Measurements from ENCODE around the gene CERKL.

The CERKL gene

GRCh38 chr2:181570833-181571661, 85.9 kb downstream of the CERKL start:
- Histone ChIP-seq H3K9me3 (no peaks in the 10 kb centered on the region), H3K4me3 (ENCODE audit: low read depth, low read length) (no peak overlapping the region), H3K36me3 (no peaks in the 10 kb centered on the region), H3K4me1 (no peaks in the 10 kb centered on the region), H3K27me3 (no peaks in the 10 kb centered on the region)
- no peak for DNase-seq
- TF ChIP-seq CTCF (IDR thresholded peaks at IDR 0.05; ENCODE audit: low read depth, low read length) = no peak

DNA sequence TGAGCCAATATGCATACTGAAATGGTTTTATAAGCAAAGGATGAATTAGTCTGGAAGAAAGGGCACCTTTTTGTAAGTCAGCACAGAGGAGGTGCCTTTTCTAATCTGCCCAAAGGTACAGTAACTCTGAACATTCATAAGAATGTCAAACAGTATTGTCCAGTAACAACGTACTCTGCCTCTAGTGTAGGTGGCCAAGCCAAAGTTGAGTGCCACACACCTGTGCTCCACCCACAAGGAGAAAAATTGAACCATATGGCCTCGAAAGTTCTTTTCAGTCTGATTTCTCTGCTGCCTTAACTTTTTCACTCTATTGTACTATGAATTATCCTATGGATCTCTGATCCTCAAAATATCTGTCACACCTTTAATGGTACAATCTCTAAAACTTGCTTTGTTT, 86.8 kb downstream of the CERKL start:
- Histone ChIP-seq H3K4me1 (no peaks in the 10 kb centered on the region), H3K4me3 (ENCODE audit: low read depth, low read length) (no peak overlapping the region), H3K9me3 (no peaks in the 10 kb centered on the region), H3K27me3 (no peaks in the 10 kb centered on the region), H3K36me3 (no peaks in the 10 kb centered on the region)
- no peak for TF ChIP-seq CTCF (IDR thresholded peaks at IDR 0.05; ENCODE audit: low read depth, low read length)
- DNase-seq = no peak

DNA sequence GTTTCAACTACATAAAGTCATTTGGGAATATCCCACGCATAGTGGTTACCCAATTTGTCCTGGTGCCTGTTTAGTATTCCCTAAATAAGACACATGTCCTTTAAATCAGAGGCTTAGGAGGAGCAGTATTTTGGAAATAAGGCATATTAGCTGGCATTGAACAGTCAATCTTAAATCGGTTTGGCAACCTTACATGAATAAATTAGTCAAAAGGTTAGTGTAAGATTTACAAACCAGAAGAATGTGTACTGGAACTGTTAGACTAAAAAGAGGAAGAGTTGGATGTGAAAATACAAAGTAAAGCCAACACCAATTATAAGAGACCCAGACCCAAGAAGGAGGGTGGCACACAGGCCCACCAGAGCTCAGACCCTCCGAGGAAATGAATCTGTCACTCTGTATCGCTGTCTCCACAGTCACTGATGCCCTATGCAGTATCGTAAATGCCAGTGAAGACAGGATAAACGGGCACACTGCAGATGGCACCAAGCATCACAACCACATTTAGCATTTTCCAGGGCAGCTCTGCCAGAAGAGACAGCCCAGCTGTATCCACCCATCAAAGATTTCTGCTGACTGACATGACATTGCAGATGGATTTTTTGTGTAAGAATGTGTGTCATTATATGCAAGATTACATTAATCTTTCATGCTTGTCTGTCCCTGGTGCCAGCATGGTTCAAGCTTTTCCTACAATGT, 90.4 kb downstream of the CERKL start:
- H3K27me3 ChIP-seq = no peaks in the 10 kb centered on the region
- H3K36me3 ChIP-seq = no peaks in the 10 kb centered on the region
- H3K9me3 ChIP-seq = no peaks in the 10 kb centered on the region
- H3K4me1 ChIP-seq = no peaks in the 10 kb centered on the region
- no peak overlapping the region for H3K4me3 ChIP-seq (ENCODE audit: low read depth, low read length)
- DNase-seq = no peak
- TF ChIP-seq CTCF (IDR thresholded peaks at IDR 0.05; ENCODE audit: low read depth, low read length) = no peak

DNA sequence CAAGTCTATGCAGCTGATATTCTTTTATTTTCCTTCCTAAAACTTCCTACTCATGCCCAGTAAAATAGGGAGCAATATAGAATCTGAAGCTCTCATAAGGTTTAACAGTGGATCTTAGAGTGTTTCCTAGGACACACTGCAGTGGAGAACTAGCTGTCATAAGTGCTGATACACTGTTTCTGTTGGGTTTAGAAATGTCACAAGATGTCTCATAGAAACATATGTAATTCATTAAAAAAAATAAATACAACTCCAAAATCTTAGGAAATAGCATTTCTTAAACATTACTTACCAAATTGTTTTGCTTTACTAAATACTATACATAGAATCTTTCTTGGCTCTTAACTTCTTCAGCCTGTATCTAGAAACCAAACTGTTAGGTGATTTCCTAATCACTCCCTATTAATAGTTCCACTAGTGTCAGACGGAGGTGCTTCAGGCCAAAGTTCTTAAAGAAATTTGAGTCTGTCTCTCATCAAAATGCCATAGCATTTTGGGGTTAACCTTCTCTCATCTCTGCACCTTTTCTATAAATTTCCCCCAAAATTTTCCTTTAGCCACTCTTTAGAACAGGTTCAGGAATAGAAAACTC, 93.7 kb downstream of the CERKL start:
- no peak overlapping the region for H3K4me3 ChIP-seq (ENCODE audit: low read depth, low read length)
- H3K9me3 ChIP-seq = no peaks in the 10 kb centered on the region
- TF ChIP-seq CTCF (IDR thresholded peaks at IDR 0.05; ENCODE audit: low read depth, low read length) = no peak
- H3K4me1 ChIP-seq = no peaks in the 10 kb centered on the region
- DNase-seq = no peak
- no peaks in the 10 kb centered on the region for H3K36me3 ChIP-seq
- no peaks in the 10 kb centered on the region for H3K27me3 ChIP-seq

DNA sequence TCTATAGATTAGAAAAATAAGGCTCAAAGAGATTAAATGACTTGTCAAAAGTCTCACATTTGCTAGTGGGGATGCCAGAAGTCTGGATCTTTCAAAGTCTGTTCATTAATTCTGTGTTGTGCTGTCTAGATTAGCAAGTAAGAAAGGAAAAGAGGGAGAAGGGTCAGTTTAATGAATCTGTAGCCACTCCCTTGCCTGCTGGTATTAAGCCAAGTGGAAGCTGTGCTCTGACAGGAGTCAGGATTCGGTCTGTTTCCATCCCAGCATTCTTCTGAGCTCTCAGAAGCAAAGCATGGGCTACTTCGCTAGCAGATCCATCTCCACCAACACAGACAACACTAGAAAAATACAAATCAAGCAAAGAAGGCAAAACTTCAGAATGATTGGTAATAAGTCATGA, 98.5 kb downstream of the CERKL start:
- no peak for TF ChIP-seq CTCF (IDR thresholded peaks at IDR 0.05; ENCODE audit: low read depth, low read length)
- no peaks in the 10 kb centered on the region for H3K9me3 ChIP-seq
- H3K4me3 ChIP-seq (ENCODE audit: low read depth, low read length) = no peak overlapping the region
- no peak for DNase-seq
- H3K4me1 ChIP-seq = no peaks in the 10 kb centered on the region
- no peaks in the 10 kb centered on the region for H3K36me3 ChIP-seq
- H3K27me3 ChIP-seq = no peaks in the 10 kb centered on the region

All from BE2C (cell line).